HEK293 (cell line): Measurements from ENCODE around the gene HOMER1.

Experiments used
- BCL11A ChIP-seq: fragments of 450-650 bp; formaldehyde crosslinking; IDR thresholded peaks from 2 replicates; pipeline ENCODE4 v1.5.1; 2016; ENCODE audit warnings: low read depth, missing biosample characterization, missing genetic modification characterization
- KLF10 ChIP-seq: fragments of 450-650 bp; IDR thresholded peaks from 2 replicates; pipeline ENCODE4 v1.5.1; 2018; ENCODE audit warnings: missing biosample characterization, mild to moderate bottlenecking, missing genetic modification characterization
- TRIM28 ChIP-seq: IDR thresholded peaks from 2 replicates; pipeline ENCODE4 v1.6.1; 2011; ENCODE audit warnings: low read length, control low read depth, borderline replicate concordance
- ZBTB17 ChIP-seq: fragments of 450-650 bp; formaldehyde crosslinking; IDR thresholded peaks from 2 replicates; pipeline ENCODE4 v1.5.1; 2016; ENCODE audit warnings: missing biosample characterization, missing genetic modification characterization
- ZNF19 ChIP-seq: fragments of 450-650 bp; formaldehyde crosslinking; IDR thresholded peaks from 2 replicates; pipeline ENCODE4; 2016; ENCODE audit warnings: missing biosample characterization, missing genetic modification characterization, low read depth
- ZNF2 ChIP-seq: fragments of 450-650 bp; formaldehyde crosslinking; IDR thresholded peaks from 2 replicates; pipeline ENCODE4 v1.5.1; 2016; ENCODE audit warnings: missing biosample characterization, missing genetic modification characterization
- ZNF223 ChIP-seq: fragments of 450-650 bp; formaldehyde crosslinking; IDR thresholded peaks from 2 replicates; pipeline ENCODE4 v1.5.1; 2016; ENCODE audit warnings: missing biosample characterization, missing genetic modification characterization
- ZNF341 ChIP-seq: fragments of 450-650 bp; formaldehyde crosslinking; IDR thresholded peaks from 2 replicates; pipeline ENCODE4; 2016; ENCODE audit warnings: low read depth, missing biosample characterization, missing genetic modification characterization
- ZNF600 ChIP-seq: fragments of 450-650 bp; formaldehyde crosslinking; IDR thresholded peaks from 2 replicates; pipeline ENCODE4 v1.5.1; 2016; ENCODE audit warnings: missing biosample characterization, missing genetic modification characterization
- ZNF626 ChIP-seq: fragments of 450-650 bp; sonication (Bioruptor Pico); formaldehyde crosslinking; IDR thresholded peaks from 2 replicates; pipeline ENCODE4 v1.5.1; 2018; ENCODE audit warnings: missing biosample characterization, missing genetic modification characterization, inconsistent platforms
- ZNF664 ChIP-seq: fragments of 450-650 bp; formaldehyde crosslinking; IDR thresholded peaks from 2 replicates; pipeline ENCODE4 v1.5.1; 2016; ENCODE audit warnings: missing biosample characterization, missing genetic modification characterization
- ZNF670 ChIP-seq: fragments of 450-650 bp; formaldehyde crosslinking; IDR thresholded peaks from 2 replicates; pipeline ENCODE4 v1.5.1; 2016; ENCODE audit warnings: missing biosample characterization, missing genetic modification characterization, low read depth
- ZNF701 ChIP-seq: fragments of 450-650 bp; formaldehyde crosslinking; IDR thresholded peaks from 2 replicates; pipeline ENCODE4 v1.5.1; 2016; ENCODE audit warnings: missing biosample characterization, missing genetic modification characterization
- ZNF707 ChIP-seq: fragments of 450-650 bp; formaldehyde crosslinking; IDR thresholded peaks from 2 replicates; pipeline ENCODE4 v1.5.1; 2016; ENCODE audit warnings: missing biosample characterization, missing genetic modification characterization
- ZNF777 ChIP-seq: fragments of 450-650 bp; formaldehyde crosslinking; IDR thresholded peaks from 2 replicates; pipeline ENCODE4 v1.5.1; 2017; ENCODE audit warnings: missing biosample characterization, missing genetic modification characterization, borderline replicate concordance
- TF ChIP-seq, protein P1 (sequence below): fragments of 450-650 bp; formaldehyde crosslinking; IDR thresholded peaks from 2 replicates; pipeline ENCODE4 v1.5.1; 2016; ENCODE audit warnings: missing biosample characterization, missing genetic modification characterization, low read depth
- TF ChIP-seq, protein P2 (sequence below): fragments of 450-650 bp; formaldehyde crosslinking; conservative IDR thresholded peaks from 2 replicates; pipeline ENCODE4 v1.5.1; 2016; ENCODE audit warnings: low read depth, missing biosample characterization, missing genetic modification characterization
- TF ChIP-seq, protein P3 (sequence below): IDR thresholded peaks from 2 replicates; pipeline ENCODE4 v1.6.1; 2011; ENCODE audit warnings: mild to moderate bottlenecking, low read depth, low read length, borderline replicate concordance
- TF ChIP-seq, protein P4 (sequence below): fragments of 450-650 bp; formaldehyde crosslinking; IDR thresholded peaks from 2 replicates; pipeline ENCODE4 v1.5.1; 2016; ENCODE audit warnings: missing biosample characterization, missing genetic modification characterization
- TF ChIP-seq, protein P5 (sequence below): fragments of 450-650 bp; formaldehyde crosslinking; IDR thresholded peaks from 2 replicates; pipeline ENCODE4 v1.5.1; 2017; ENCODE audit warnings: missing biosample characterization, missing genetic modification characterization
- TF ChIP-seq, protein P6 (sequence below): fragments of 450-650 bp; IDR thresholded peaks from 2 replicates; pipeline ENCODE4 v1.5.1; 2018; ENCODE audit warnings: missing biosample characterization, mild to moderate bottlenecking, missing genetic modification characterization
- TF ChIP-seq, protein P7 (sequence below): fragments of 450-650 bp; formaldehyde crosslinking; optimal IDR thresholded peaks from 2 replicates; pipeline ENCODE3; 2016; ENCODE audit warnings: missing biosample characterization, mild to moderate bottlenecking, missing genetic modification characterization
- TF ChIP-seq, protein P8 (sequence below): fragments of 450-650 bp; formaldehyde crosslinking; IDR thresholded peaks from 2 replicates; pipeline ENCODE4 v1.5.1; 2017; ENCODE audit warnings: missing biosample characterization, missing genetic modification characterization

Gene HOMER1

DNA sequence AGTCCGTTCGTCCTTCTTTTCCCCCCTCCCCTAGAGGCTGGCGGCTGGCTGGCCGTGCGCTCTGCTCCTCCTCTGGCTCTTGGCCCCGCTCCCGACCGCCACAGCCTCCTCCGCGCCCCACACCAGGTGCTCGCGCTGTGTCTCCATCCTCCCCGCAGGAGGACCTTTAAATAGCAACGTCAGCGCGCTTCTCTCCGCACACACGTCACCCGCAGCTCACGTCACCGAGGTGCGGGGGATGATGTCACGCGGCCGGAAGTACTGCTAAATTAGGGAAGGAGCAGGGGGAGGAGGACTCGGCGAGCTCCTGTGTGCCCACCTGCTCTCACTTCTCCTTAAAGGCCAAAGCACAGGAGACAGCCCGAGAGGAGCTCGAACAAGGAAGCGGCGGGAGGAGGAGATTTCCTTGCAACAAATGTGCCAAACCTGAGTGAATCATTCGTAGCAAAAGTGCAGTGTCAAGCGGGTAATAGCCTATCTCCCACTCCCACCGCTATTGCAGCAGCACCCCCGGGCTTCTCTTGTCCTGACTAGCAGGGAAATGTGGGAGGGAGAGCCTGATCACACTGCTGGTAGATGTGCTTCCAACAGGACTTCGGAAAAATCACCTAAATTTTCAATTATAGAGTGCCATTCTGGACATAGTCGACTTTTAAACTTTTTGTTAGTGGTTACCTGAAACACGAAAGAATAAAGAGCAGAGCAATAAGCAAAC, 614 bp upstream of the HOMER1 start (continued):
- TF ChIP-seq, protein P1, sequence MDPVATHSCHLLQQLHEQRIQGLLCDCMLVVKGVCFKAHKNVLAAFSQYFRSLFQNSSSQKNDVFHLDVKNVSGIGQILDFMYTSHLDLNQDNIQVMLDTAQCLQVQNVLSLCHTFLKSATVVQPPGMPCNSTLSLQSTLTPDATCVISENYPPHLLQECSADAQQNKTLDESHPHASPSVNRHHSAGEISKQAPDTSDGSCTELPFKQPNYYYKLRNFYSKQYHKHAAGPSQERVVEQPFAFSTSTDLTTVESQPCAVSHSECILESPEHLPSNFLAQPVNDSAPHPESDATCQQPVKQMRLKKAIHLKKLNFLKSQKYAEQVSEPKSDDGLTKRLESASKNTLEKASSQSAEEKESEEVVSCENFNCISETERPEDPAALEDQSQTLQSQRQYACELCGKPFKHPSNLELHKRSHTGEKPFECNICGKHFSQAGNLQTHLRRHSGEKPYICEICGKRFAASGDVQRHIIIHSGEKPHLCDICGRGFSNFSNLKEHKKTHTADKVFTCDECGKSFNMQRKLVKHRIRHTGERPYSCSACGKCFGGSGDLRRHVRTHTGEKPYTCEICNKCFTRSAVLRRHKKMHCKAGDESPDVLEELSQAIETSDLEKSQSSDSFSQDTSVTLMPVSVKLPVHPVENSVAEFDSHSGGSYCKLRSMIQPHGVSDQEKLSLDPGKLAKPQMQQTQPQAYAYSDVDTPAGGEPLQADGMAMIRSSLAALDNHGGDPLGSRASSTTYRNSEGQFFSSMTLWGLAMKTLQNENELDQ (tag by site-specific recombination) = no peak
- TF ChIP-seq, protein P2, sequence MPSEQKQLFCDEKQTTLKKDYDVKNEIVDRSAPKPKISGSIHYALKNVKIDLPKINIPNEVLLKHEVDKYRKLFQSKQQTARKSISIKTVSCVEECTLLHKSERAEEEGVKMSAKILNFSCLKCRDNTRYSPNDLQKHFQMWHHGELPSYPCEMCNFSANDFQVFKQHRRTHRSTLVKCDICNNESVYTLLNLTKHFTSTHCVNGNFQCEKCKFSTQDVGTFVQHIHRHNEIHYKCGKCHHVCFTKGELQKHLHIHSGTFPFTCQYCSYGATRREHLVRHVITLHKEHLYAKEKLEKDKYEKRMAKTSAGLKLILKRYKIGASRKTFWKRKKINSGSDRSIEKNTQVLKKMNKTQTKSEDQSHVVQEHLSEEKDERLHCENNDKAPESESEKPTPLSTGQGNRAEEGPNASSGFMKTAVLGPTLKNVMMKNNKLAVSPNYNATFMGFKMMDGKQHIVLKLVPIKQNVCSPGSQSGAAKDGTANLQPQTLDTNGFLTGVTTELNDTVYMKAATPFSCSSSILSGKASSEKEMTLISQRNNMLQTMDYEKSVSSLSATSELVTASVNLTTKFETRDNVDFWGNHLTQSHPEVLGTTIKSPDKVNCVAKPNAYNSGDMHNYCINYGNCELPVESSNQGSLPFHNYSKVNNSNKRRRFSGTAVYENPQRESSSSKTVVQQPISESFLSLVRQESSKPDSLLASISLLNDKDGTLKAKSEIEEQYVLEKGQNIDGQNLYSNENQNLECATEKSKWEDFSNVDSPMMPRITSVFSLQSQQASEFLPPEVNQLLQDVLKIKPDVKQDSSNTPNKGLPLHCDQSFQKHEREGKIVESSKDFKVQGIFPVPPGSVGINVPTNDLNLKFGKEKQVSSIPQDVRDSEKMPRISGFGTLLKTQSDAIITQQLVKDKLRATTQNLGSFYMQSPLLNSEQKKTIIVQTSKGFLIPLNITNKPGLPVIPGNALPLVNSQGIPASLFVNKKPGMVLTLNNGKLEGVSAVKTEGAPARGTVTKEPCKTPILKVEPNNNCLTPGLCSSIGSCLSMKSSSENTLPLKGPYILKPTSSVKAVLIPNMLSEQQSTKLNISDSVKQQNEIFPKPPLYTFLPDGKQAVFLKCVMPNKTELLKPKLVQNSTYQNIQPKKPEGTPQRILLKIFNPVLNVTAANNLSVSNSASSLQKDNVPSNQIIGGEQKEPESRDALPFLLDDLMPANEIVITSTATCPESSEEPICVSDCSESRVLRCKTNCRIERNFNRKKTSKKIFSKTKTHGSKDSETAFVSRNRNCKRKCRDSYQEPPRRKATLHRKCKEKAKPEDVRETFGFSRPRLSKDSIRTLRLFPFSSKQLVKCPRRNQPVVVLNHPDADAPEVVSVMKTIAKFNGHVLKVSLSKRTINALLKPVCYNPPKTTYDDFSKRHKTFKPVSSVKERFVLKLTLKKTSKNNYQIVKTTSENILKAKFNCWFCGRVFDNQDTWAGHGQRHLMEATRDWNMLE (tag by site-specific recombination) = peak; percentile 33; the same call in 1 of the 2 replicates
- TF ChIP-seq ZNF707 (no peak), ZNF664 (tag by site-specific recombination) (peak; percentile 91), ZNF670 (no peak), ZNF777 (tag by site-specific recombination) (no peak), KLF10 (peak; percentile 72; the same call in 1 of the 2 replicates), BCL11A (tag by site-specific recombination) (no peak), ZNF701 (no peak), TRIM28 (peak; percentile 74; the same call in 1 of the 2 replicates), ZNF600 (tag by site-specific recombination) (peak; percentile 76), ZNF19 (no peak), ZBTB17 (tag by site-specific recombination) (peak; percentile 97), ZNF2 (peak; percentile 82), ZNF223 (tag by site-specific recombination) (no peak), ZNF341 (peak; percentile 100), ZNF626 (tag by site-specific recombination) (no peak)
- TF ChIP-seq, protein P3, sequence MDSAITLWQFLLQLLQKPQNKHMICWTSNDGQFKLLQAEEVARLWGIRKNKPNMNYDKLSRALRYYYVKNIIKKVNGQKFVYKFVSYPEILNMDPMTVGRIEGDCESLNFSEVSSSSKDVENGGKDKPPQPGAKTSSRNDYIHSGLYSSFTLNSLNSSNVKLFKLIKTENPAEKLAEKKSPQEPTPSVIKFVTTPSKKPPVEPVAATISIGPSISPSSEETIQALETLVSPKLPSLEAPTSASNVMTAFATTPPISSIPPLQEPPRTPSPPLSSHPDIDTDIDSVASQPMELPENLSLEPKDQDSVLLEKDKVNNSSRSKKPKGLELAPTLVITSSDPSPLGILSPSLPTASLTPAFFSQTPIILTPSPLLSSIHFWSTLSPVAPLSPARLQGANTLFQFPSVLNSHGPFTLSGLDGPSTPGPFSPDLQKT = peak; percentile 97
- TF ChIP-seq, protein P4, sequence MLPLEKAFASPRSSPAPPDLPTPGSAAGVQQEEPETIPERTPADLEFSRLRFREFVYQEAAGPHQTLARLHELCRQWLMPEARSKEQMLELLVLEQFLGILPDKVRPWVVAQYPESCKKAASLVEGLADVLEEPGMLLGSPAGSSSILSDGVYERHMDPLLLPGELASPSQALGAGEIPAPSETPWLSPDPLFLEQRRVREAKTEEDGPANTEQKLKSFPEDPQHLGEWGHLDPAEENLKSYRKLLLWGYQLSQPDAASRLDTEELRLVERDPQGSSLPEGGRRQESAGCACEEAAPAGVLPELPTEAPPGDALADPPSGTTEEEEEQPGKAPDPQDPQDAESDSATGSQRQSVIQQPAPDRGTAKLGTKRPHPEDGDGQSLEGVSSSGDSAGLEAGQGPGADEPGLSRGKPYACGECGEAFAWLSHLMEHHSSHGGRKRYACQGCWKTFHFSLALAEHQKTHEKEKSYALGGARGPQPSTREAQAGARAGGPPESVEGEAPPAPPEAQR (tag by site-specific recombination) = no peak
- TF ChIP-seq, protein P5, sequence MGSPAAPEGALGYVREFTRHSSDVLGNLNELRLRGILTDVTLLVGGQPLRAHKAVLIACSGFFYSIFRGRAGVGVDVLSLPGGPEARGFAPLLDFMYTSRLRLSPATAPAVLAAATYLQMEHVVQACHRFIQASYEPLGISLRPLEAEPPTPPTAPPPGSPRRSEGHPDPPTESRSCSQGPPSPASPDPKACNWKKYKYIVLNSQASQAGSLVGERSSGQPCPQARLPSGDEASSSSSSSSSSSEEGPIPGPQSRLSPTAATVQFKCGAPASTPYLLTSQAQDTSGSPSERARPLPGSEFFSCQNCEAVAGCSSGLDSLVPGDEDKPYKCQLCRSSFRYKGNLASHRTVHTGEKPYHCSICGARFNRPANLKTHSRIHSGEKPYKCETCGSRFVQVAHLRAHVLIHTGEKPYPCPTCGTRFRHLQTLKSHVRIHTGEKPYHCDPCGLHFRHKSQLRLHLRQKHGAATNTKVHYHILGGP = no peak
- TF ChIP-seq, protein P6, sequence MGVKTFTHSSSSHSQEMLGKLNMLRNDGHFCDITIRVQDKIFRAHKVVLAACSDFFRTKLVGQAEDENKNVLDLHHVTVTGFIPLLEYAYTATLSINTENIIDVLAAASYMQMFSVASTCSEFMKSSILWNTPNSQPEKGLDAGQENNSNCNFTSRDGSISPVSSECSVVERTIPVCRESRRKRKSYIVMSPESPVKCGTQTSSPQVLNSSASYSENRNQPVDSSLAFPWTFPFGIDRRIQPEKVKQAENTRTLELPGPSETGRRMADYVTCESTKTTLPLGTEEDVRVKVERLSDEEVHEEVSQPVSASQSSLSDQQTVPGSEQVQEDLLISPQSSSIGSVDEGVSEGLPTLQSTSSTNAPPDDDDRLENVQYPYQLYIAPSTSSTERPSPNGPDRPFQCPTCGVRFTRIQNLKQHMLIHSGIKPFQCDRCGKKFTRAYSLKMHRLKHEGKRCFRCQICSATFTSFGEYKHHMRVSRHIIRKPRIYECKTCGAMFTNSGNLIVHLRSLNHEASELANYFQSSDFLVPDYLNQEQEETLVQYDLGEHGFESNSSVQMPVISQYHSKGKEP (tag by site-specific recombination) = peak; percentile 11; the same call in 1 of the 2 replicates
- TF ChIP-seq, protein P7, sequence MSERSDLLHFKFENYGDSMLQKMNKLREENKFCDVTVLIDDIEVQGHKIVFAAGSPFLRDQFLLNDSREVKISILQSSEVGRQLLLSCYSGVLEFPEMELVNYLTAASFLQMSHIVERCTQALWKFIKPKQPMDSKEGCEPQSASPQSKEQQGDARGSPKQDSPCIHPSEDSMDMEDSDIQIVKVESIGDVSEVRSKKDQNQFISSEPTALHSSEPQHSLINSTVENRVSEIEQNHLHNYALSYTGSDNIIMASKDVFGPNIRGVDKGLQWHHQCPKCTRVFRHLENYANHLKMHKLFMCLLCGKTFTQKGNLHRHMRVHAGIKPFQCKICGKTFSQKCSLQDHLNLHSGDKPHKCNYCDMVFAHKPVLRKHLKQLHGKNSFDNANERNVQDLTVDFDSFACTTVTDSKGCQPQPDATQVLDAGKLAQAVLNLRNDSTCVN (tag by site-specific recombination) = peak; percentile 92
- TF ChIP-seq, protein P8, sequence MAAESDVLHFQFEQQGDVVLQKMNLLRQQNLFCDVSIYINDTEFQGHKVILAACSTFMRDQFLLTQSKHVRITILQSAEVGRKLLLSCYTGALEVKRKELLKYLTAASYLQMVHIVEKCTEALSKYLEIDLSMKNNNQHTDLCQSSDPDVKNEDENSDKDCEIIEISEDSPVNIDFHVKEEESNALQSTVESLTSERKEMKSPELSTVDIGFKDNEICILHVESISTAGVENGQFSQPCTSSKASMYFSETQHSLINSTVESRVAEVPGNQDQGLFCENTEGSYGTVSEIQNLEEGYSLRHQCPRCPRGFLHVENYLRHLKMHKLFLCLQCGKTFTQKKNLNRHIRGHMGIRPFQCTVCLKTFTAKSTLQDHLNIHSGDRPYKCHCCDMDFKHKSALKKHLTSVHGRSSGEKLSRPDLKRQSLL (tag by site-specific recombination) = peak; percentile 53; the same call in 1 of the 2 replicates
